HFFc6 (cell line): ENCODE results near the gene TPH2. TPM values are rescaled to one million over a fixed set of nuclear protein-coding genes. Genes with fewer than 3 reads are reported as not detected.

Source experiments
- DNase-seq: peaks from one replicate; pipeline ENCODE4 v3.0.0-alpha.2; 2018
- H3K27ac Mint-ChIP-seq: 2 replicates; pipeline ENCODE4 v1.8.0; 2020; ENCODE audit warnings: mild to moderate bottlenecking, mixed read lengths
- H3K27me3 Mint-ChIP-seq: 2 replicates; pipeline ENCODE4 v1.8.0; 2021; ENCODE audit warnings: mild to moderate bottlenecking, moderate library complexity, mixed read lengths; ENCODE audit not compliant: insufficient read depth
- H3K36me3 Mint-ChIP-seq: 2 replicates; pipeline ENCODE4 v1.8.0; 2021; ENCODE audit warnings: low read depth, mixed read lengths
- H3K4me1 Mint-ChIP-seq: 2 replicates; pipeline ENCODE4 v1.8.0; 2020; ENCODE audit warnings: low read depth, mixed read lengths
- H3K4me3 Mint-ChIP-seq: 2 replicates; pipeline ENCODE4 v1.8.0; 2020; ENCODE audit warnings: mild to moderate bottlenecking, moderate library complexity, mixed read lengths
- H3K9me3 Mint-ChIP-seq: 2 replicates; pipeline ENCODE4 v1.8.0; 2020; ENCODE audit warnings: mild to moderate bottlenecking, mixed read lengths
- CTCF ChIP-seq: fragments of 200-600 bp; sonication (generic); IDR thresholded peaks from 2 replicates; pipeline ENCODE4 v1.5.0; 2021; ENCODE audit warnings: antibody characterized with exemption, mild to moderate bottlenecking
- total RNA-seq, 6 experiments: library from RNA; stranded (reverse); fragmentation: NEBNext Ultra II Directional; extraction: Animal tissue kit (Norgen Biotek cat#: 25700); gene quantifications; 2 replicates in 1 of 6; 3 replicates in 5 of 6; pipeline ENCODE4 v1.2.3, GENCODE V29; 2021

The TPH2 gene
- total RNA-seq, 6 experiments from 2014 or later, result not detected

GRCh38 chr12:72074956-72075355 is 136.3 kb downstream of the TPH2 start:
- Mint-ChIP-seq H3K27ac (no peak overlapping the region), H3K4me3 (no peak overlapping the region), H3K27me3 (peaks cover 3% of the 10 kb centered on the region), H3K36me3 (peaks cover 8% of the 10 kb centered on the region), H3K4me1 (peaks cover 11% of the 10 kb centered on the region; the same call in 1 of the 2 replicates), H3K9me3 (peaks cover 18% of the 10 kb centered on the region)
- DNase-seq, result no peak
- no peak for TF ChIP-seq CTCF

GRCh38 chr12:72075401-72075800 is 136.8 kb downstream of the TPH2 start:
- no peak for DNase-seq
- Mint-ChIP-seq H3K27me3 (peaks cover 3% of the 10 kb centered on the region), H3K9me3 (peaks cover 13% of the 10 kb centered on the region), H3K4me1 (peaks cover 11% of the 10 kb centered on the region; the same call in 1 of the 2 replicates), H3K36me3 (peaks cover 8% of the 10 kb centered on the region), H3K27ac (no peak overlapping the region), H3K4me3 (no peak overlapping the region)
- no peak for TF ChIP-seq CTCF

- no peak for TF ChIP-seq CTCF
- H3K4me3 Mint-ChIP-seq, result no peak overlapping the region
- H3K4me1 Mint-ChIP-seq, result peaks cover 11% of the 10 kb centered on the region; the same call in 1 of the 2 replicates
- DNase-seq, result no peak
- H3K27me3 Mint-ChIP-seq, result peaks cover 3% of the 10 kb centered on the region
- H3K9me3 Mint-ChIP-seq, result peaks cover 9% of the 10 kb centered on the region
- no peak overlapping the region for H3K27ac Mint-ChIP-seq
- H3K36me3 Mint-ChIP-seq, result peaks cover 8% of the 10 kb centered on the region
These were observed 137.4 kb downstream of the TPH2 start for GRCh38 chr12:72075891-72076557.

- Mint-ChIP-seq H3K27ac (no peak overlapping the region), H3K36me3 (peaks cover 3% of the 10 kb centered on the region)
These were observed 137.9 kb downstream of the TPH2 start for GRCh38 chr12:72076558-72076915.

GRCh38 chr12:72077111-72077820 is 138.6 kb downstream of the TPH2 start:
- DNase-seq, result no peak
- Mint-ChIP-seq H3K27ac (no peak overlapping the region), H3K4me1 (peaks cover 11% of the 10 kb centered on the region; the same call in 1 of the 2 replicates), H3K36me3 (no peaks in the 10 kb centered on the region), H3K27me3 (peaks cover 8% of the 10 kb centered on the region), H3K4me3 (no peak overlapping the region), H3K9me3 (no peaks in the 10 kb centered on the region)
- no peak for TF ChIP-seq CTCF

More at GRCh38 chr12:72076558-72076915, 137.9 kb downstream of the TPH2 start:
- TF ChIP-seq CTCF, result no peak
- no peak overlapping the region for H3K4me3 Mint-ChIP-seq
- peaks cover 3% of the 10 kb centered on the region for H3K27me3 Mint-ChIP-seq
- peaks cover 11% of the 10 kb centered on the region; the same call in 1 of the 2 replicates for H3K4me1 Mint-ChIP-seq
- H3K9me3 Mint-ChIP-seq, result peaks cover 4% of the 10 kb centered on the region
- DNase-seq, result no peak
